ENCODE data around the gene ZC3H18.

- TF ChIP-seq CTCF (IDR thresholded peaks at IDR 0.05) (no peak), POLR2A (IDR thresholded peaks at IDR 0.05) (no peak), POLR2AphosphoS5 (IDR thresholded peaks at IDR 0.05) (no peak)
These were observed 9.3 kb upstream of the ZC3H18 start for GRCh38 chr16:88560714-88561484.

Measured in breast epithelium (tissue), 3 donors.